Measurements from ENCODE around the gene EXOSC9.

Gene EXOSC9

DNA sequence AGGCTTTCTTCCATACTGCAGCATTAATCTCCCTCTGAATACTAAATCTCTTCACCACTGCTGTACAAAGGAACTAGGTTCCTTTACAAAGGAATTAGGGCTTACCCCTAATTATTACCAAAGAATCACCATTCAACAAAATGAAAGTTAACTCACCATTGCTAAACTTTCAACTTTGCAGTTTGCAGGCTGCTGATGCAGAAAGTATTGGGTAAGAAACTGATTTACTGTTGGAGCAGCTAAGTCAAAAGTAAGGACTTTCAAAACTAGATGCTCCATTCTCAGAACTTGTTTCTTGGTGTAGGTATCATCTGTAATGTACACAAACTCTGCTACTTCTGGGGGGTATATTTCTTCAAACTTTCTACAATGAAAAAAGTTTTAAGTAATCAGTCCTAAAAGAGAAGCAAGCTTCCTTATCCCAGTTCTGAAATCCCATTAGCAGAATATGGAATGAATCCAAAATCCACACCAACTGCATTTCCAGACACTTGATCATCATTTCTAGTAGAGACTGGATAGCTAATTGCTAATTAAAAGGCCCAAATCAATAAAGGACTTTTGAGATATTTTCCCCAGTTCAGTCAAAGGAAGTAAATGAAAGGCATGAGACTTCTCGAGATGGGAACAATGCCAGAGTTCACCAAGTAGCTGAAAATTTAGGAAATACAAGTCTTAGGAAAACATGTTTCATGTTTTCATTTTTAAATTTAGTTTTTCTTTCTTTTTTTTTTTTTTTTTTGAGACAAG is 18.3 kb downstream of the EXOSC9 start:
- no peak for DNase-seq (ENCODE audit: low read depth)
- H3K4me3 ChIP-seq (ENCODE audit: low read depth, low read length), result no peak overlapping the region

- DNase-seq (ENCODE audit: low read depth), result no peak
- peak overlapping the region; percentile 76 for H3K4me3 ChIP-seq (ENCODE audit: low read depth, low read length)
These were observed 20.9 kb downstream of the EXOSC9 start for GRCh38 chr4:121822047-121822446.

DNA sequence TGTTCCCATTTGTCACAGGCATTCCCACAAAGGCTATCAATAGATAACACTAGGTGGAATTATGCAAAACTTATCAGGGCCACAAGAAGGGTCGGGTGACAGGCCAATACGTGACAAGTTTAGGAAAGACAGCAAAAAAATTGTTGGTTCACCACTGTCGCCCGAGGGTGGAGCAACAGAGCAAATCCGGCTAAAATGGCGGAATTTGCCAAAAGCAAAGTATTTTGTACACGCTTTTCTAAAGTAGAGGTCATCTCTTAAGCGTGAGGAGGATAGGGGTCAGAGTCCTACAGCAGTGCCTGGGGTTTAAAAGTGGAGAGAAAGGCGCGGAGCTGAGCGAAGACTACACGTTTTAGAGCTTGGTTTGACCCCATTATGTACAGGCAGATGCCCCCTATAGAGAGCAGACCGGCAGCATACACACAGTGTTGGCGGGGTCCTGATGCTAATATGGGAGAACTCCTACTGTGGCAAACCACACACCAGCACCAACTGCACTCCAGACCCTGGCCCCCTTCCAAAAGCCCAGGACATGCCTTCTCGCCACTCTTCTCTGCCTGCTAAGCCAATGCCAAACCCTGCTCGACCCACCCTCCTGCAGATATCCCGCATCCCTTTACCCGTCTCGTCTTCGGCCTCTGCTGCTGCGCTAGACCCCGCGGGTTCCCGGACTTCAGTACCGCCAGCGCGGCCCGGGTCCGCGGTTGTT is 21.8 kb downstream of the EXOSC9 start:
- DNase-seq (ENCODE audit: low read depth), result no peak
- H3K4me3 ChIP-seq (ENCODE audit: low read depth, low read length), result peak overlapping the region; percentile 76

- peak within 1 kb of the TSS; percentile 76 for H3K4me3 ChIP-seq (ENCODE audit: low read depth, low read length)
- peak; percentile 86 for DNase-seq (ENCODE audit: low read depth)
These were observed 22.5 kb downstream of the EXOSC9 start, which contains the start of gene CCNA2 for GRCh38 chr4:121823505-121824170. TSS of gene CCNA2 (minus strand) at chr4:121823883. CDS start at chr4:121823628, 255 bp downstream.

GRCh38 chr4:121824171-121824527 is 23.0 kb downstream of the EXOSC9 start:
- H3K4me3 ChIP-seq (ENCODE audit: low read depth, low read length), result peak overlapping the region; percentile 76
- no peak for DNase-seq (ENCODE audit: low read depth)

GRCh38 chr4:121824950-121825349 is 23.8 kb downstream of the EXOSC9 start:
- DNase-seq (ENCODE audit: low read depth), result no peak

GRCh38 chr4:121827853-121828252 is 26.7 kb downstream of the EXOSC9 start:
- no peak for DNase-seq (ENCODE audit: low read depth)
- H3K4me3 ChIP-seq (ENCODE audit: low read depth, low read length), result no peak overlapping the region

More at GRCh38 chr4:121824950-121825349, 23.8 kb downstream of the EXOSC9 start:
- H3K4me3 ChIP-seq (ENCODE audit: low read depth, low read length), result no peak overlapping the region

- peak; percentile 7 for DNase-seq (ENCODE audit: low read depth)
- H3K4me3 ChIP-seq (ENCODE audit: low read depth, low read length), result no peak overlapping the region
These were observed 28.4 kb downstream of the EXOSC9 start for GRCh38 chr4:121829511-121829910.

- no peak for DNase-seq (ENCODE audit: low read depth)
These were observed 37.0 kb downstream of the EXOSC9 start for GRCh38 chr4:121838136-121838535.

GRCh38 chr4:121842862-121843261 is 41.7 kb downstream of the EXOSC9 start:
- DNase-seq (ENCODE audit: low read depth), result no peak
- no peak overlapping the region for H3K4me3 ChIP-seq (ENCODE audit: low read depth, low read length)

More at GRCh38 chr4:121838136-121838535, 37.0 kb downstream of the EXOSC9 start:
- H3K4me3 ChIP-seq (ENCODE audit: low read depth, low read length), result no peak overlapping the region

DNA sequence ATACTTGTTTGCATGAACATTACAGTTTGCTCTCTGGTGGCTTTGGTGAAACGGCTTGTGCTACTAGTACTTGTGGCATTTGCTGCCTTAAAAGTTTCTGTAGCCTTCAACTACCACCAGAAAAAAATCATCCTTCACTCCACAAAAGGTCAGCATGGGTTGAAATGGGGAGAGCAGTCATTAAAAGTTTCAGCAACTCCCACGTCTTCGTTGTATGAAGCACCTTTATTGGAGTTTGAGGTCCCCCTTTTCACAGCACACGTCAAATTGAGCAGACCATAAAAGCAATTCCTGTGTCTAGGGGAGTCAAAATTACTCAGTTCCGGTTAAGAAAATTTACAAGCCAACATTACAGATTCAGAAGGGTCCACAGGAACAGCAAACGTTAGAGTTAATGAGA is 45.5 kb downstream of the EXOSC9 start:
- no peak for DNase-seq (ENCODE audit: low read depth)
- H3K4me3 ChIP-seq (ENCODE audit: low read depth, low read length), result no peak overlapping the region

- H3K4me3 ChIP-seq (ENCODE audit: low read depth, low read length), result no peak overlapping the region
- no peak for DNase-seq (ENCODE audit: low read depth)
These were observed 50.2 kb downstream of the EXOSC9 start for GRCh38 chr4:121851354-121851753.

DNA sequence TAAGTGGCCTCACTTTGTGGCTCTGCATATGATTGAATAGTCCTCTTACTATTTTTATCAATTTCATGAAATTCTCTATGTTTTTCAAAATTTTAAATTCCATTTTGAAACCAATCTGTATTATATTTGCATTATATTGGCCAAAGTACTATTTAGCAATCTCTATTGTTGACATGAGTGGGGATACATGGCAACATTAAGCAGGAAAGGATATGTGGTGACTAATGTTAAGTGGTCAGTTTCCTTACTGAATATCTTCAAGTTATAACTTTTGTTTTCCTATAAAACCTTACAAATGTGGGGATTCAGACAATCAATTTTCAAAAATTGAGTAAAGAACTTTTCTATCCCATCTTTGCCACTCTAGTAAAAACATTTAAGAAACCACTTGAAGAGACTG is 59.0 kb downstream of the EXOSC9 start:
- no peak for DNase-seq (ENCODE audit: low read depth)
- H3K4me3 ChIP-seq (ENCODE audit: low read depth, low read length), result no peak overlapping the region

DNA sequence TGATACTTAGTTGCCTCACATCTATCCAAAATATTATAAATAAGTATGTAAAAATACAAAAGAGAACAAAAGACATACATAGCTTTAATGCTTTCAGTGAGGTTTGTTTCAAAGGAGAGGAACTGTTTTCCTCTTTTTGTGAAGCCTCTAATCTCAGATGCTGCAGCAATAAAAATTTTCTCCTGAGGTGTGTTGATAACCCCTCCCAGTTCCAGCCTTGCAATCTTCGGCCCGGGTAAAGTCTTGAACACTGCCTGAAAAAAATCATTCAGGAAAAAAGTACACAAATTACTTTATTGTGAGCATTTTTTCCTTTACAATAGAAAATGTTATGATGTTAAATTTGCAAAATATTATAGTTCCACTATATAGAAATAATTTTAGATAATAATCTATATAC is 60.3 kb downstream of the EXOSC9 start:
- H3K4me3 ChIP-seq (ENCODE audit: low read depth, low read length), result no peak overlapping the region

DNA sequence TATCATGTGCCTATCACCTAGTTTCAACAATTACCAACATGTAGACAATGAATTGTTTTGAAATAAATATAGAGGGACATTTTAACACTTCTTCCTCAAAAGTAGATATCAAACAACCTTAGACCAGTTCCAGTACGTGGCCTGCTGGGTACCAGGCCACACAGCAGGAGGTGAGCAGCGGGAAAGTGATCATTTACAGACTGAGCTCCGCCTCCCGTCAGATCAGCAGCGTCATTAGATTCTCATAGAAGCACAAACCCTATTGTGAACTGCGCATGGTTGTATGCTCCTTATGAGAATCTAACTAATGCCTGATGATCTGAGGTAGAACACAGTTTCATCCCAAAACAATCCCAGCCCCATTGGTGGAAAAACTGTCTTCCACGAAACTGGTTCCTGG is 62.7 kb downstream of the EXOSC9 start:
- no peak for DNase-seq (ENCODE audit: low read depth)
- H3K4me3 ChIP-seq (ENCODE audit: low read depth, low read length), result no peak overlapping the region

More for the DNA sequence above, 60.3 kb downstream of the EXOSC9 start:
- no peak for DNase-seq (ENCODE audit: low read depth)
